ENCODE measurements around the gene FIGNL1.

DNA sequence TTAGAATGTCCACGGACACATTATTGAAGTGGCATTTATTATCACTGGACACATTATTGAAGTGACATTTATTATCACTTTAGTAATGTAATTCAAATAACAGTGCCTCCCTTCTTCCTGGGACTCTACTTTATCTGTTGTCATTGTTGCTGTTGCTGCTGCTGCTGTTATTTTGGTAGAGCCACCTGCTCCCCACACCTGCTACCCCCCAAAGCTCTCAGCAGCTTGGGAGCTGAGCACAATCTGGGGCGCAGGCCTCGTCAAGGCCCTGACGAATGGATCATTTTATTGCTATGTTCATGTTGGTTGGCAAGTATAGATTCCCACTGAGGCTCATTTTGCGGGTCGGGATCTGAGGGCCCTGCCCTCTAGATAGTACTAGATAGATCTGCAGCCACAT is 24.8 kb downstream of the FIGNL1 start:
- TF ChIP-seq, protein P1, sequence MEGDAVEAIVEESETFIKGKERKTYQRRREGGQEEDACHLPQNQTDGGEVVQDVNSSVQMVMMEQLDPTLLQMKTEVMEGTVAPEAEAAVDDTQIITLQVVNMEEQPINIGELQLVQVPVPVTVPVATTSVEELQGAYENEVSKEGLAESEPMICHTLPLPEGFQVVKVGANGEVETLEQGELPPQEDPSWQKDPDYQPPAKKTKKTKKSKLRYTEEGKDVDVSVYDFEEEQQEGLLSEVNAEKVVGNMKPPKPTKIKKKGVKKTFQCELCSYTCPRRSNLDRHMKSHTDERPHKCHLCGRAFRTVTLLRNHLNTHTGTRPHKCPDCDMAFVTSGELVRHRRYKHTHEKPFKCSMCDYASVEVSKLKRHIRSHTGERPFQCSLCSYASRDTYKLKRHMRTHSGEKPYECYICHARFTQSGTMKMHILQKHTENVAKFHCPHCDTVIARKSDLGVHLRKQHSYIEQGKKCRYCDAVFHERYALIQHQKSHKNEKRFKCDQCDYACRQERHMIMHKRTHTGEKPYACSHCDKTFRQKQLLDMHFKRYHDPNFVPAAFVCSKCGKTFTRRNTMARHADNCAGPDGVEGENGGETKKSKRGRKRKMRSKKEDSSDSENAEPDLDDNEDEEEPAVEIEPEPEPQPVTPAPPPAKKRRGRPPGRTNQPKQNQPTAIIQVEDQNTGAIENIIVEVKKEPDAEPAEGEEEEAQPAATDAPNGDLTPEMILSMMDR (IDR thresholded peaks at IDR 0.05; ENCODE audit: low read depth, low read length), result no peak
- TF ChIP-seq EZH2phosphoT487 (IDR thresholded peaks at IDR 0.05; ENCODE audit: low read depth), result no peak
